Fibroblast of lung (primary cell): ENCODE measurements around the gene RTTN.

ENCODE experiments used
- CTCF ChIP-seq, 2 donors: IDR thresholded peaks in 1 of 2; conservative IDR thresholded peaks in 1 of 2; 1 replicate in 1 of 2; 2 replicates in 1 of 2; pipeline ENCODE4 v1.5.1; 2011 to 2012; ENCODE audit warnings: low read length in 2 of 2, control low read depth in 1 of 2, inconsistent platforms in 1 of 2, low read depth in 1 of 2, mild to moderate bottlenecking in 1 of 2
- EZH2 ChIP-seq: IDR thresholded peaks from 2 replicates; pipeline ENCODE4 v1.5.1; 2012; ENCODE audit warnings: low read length, control low read depth, mild to moderate bottlenecking; ENCODE audit errors: missing control alignments

GRCh38 chr18:70031221-70031620 lies 174.3 kb downstream of the RTTN start:
- TF ChIP-seq CTCF (conservative IDR thresholded peaks at IDR 0.05 in 1 of 2, IDR thresholded peaks at IDR 0.05 in 1 of 2; ENCODE audit: low read depth in 1 of 2, low read length in 2 of 2) (no peak), EZH2 (no peak)
